GM12878 (cell line): ENCODE results near the gene DET1. TPM values are rescaled to one million over a fixed set of nuclear protein-coding genes. Genes with fewer than 3 reads are reported as not detected.

Experiments
- ATAC-seq: fragments of 200-7000 bp; cut with Tn5 transposase; 3 replicates; pipeline ENCODE4 v1.9.1; 2020; ENCODE audit warnings: mild to moderate bottlenecking, moderate library complexity
- BruUV-seq: library from RNA; stranded (reverse); fragments of 400-500 nt; replicated peaks from 2 replicates; lab custom pipeline; 2021; lab: Mats Ljungman, UMichigan
- CTCF ChIA-PET: fragments of 300-600 bp; sonication (Branson Sonifier 250); formaldehyde crosslinking; extraction: SDS; loops from one replicate; lab custom pipeline; 2021; ENCODE audit warnings: inconsistent platforms; lab: Yijun Ruan, JAX
- POLR2A ChIA-PET: fragments of 350-600 bp; formaldehyde crosslinking; extraction: SDS; loops from one replicate; lab custom pipeline; 2021; ENCODE audit warnings: inconsistent platforms; lab: Charles Lee
- RAD21 ChIA-PET: fragments of 300-600 bp; sonication (Branson Sonifier 250); formaldehyde crosslinking; loops from one replicate; lab custom pipeline; 2023; ENCODE audit warnings: antibody characterized with exemption; ENCODE audit not compliant: unreplicated experiment; lab: Charles Lee
- SMC1A ChIA-PET: fragments of 300-600 bp; sonication (Branson Sonifier 250); formaldehyde crosslinking; loops from one replicate; lab custom pipeline; 2023; ENCODE audit not compliant: unreplicated experiment, uncharacterized antibody; lab: Charles Lee
- DNase-seq: peaks from one replicate; pipeline ENCODE4 v3.0.0-alpha.2; 2011; ENCODE audit warnings: low read depth, low spot score
- FAIRE-seq: peaks from 3 replicates; lab custom pipeline; 2011; peaks lifted over from hg19 to GRCh38; lab: Jason Lieb, UNC
- H2AFZ ChIP-seq: 2 replicates; pipeline ENCODE4 v1.6.0; 2011; ENCODE audit warnings: low read depth, low read length, control low read depth; ENCODE audit not compliant: control insufficient read depth
- H3K27ac ChIP-seq: 2 replicates; pipeline ENCODE4 v1.5.1; 2011; ENCODE audit warnings: control low read depth; ENCODE audit not compliant: control insufficient read depth, insufficient read depth
- H3K27me3 ChIP-seq, 2 experiments: replicated peaks in 1 of 2; 2 replicates each; pipeline versions ENCODE4 v1.6.0 to v1.6.1; 2011; ENCODE audit warnings: low read length in 1 of 2; ENCODE audit not compliant: control insufficient read depth in 2 of 2, insufficient read depth in 2 of 2
- H3K36me3 ChIP-seq, 2 experiments: 2 replicates each; pipeline ENCODE4 v1.5.1; 2011; ENCODE audit warnings: low read length in 1 of 2; ENCODE audit not compliant: control insufficient read depth in 2 of 2, insufficient read depth in 2 of 2
- H3K4me1 ChIP-seq: 2 replicates; pipeline ENCODE4 v1.6.1; 2011; ENCODE audit warnings: mild to moderate bottlenecking, low read length, moderate library complexity, mixed read lengths; ENCODE audit not compliant: control insufficient read depth, insufficient read depth
- H3K4me2 ChIP-seq: 2 replicates; pipeline ENCODE4 v1.6.0; 2011; ENCODE audit warnings: control low read depth; ENCODE audit not compliant: control insufficient read depth, insufficient read depth
- H3K4me3 ChIP-seq: fragments of 200-600 bp; sonication (generic); 2 replicates; pipeline ENCODE4 v1.5.1; 2016
- H3K79me2 ChIP-seq: 2 replicates; pipeline ENCODE4 v1.6.0; 2011; ENCODE audit warnings: low read length; ENCODE audit not compliant: control insufficient read depth, insufficient read depth
- H3K9ac ChIP-seq: 2 replicates; pipeline ENCODE4 v1.8.0; 2011; ENCODE audit warnings: low read length, control low read depth, mixed read lengths; ENCODE audit not compliant: control insufficient read depth, insufficient read depth
- H3K9me3 ChIP-seq: replicated peaks from 3 replicates; pipeline ENCODE4 v1.5.1; 2011; ENCODE audit warnings: mild to moderate bottlenecking, low read length; ENCODE audit not compliant: control insufficient read depth, insufficient read depth
- H4K20me1 ChIP-seq: 2 replicates; pipeline ENCODE4 v1.6.0; 2011; ENCODE audit not compliant: control insufficient read depth, insufficient read depth
- CBX5 ChIP-seq: sonication (generic); IDR thresholded peaks from 2 replicates; pipeline ENCODE4 v1.6.1; 2016; ENCODE audit warnings: low read depth, moderate library complexity, mild to moderate bottlenecking, inconsistent platforms
- FOXM1 ChIP-seq: IDR thresholded peaks from 2 replicates; pipeline ENCODE4 v1.6.1; 2012; ENCODE audit warnings: low read depth, mild to moderate bottlenecking, inconsistent platforms, low read length, moderate library complexity
- MEF2B ChIP-seq: fragments of 450-650 bp; IDR thresholded peaks from 2 replicates; pipeline ENCODE4 v1.6.1; 2018; ENCODE audit warnings: mild to moderate bottlenecking, moderate library complexity; ENCODE audit not compliant: partially characterized antibody, poor library complexity, severe bottlenecking
- MXI1 ChIP-seq: fragments of 150-350 bp; IDR thresholded peaks from 2 replicates; pipeline ENCODE4 v1.6.1; 2011; ENCODE audit warnings: low read depth, mild to moderate bottlenecking, inconsistent platforms, low read length, improper control_type of control experiment
- RAD51 ChIP-seq: fragments of 450-650 bp; IDR thresholded peaks from 2 replicates; pipeline ENCODE4 v1.6.1; 2016; ENCODE audit warnings: moderate library complexity, mild to moderate bottlenecking, inconsistent platforms
- SPI1 ChIP-seq: IDR thresholded peaks from 2 replicates; pipeline ENCODE4 v1.6.1; 2011; ENCODE audit warnings: low read depth, mild to moderate bottlenecking, low read length, moderate library complexity, borderline replicate concordance; ENCODE audit not compliant: insufficient read depth
- STAT3 ChIP-seq: IDR thresholded peaks from 2 replicates; pipeline ENCODE4 v1.6.1; 2011; ENCODE audit warnings: low read depth, low read length, improper control_type of control experiment
- WGBS: methylation state at CpG from one replicate; pipeline ENCODE4 v1.1.6; 2016; ENCODE audit warnings: low lambda C conversion rate; ENCODE audit not compliant: insufficient replicate concordance, insufficient coverage; ENCODE audit errors: missing lambda C conversion rate; 5-methylcytosine and 5-hydroxymethylcytosine counted together
- in situ Hi-C: fragments of 300-500 bp; cut with MboI; formaldehyde crosslinking; loops from 9 replicates; pipeline ENCODE4 v1.14.3; 2018; ENCODE audit warnings: mixed read lengths
- intact Hi-C: fragments of 100-400 bp; cut with micrococcal nuclease; formaldehyde crosslinking; loops from one replicate; pipeline ENCODE4 v1.14.2; 2022; ENCODE audit not compliant: unreplicated experiment
- polyA plus RNA-seq, 11 experiments: library from polyadenylated mRNA; depleted of rRNA in 4 of 11; unstranded in 6 of 11; stranded (reverse) in 5 of 11; fragments of >200 nt; fragmentation: Nextera tagmentation in 4 of 11; fragmentation: Illumina TruSeq in 1 of 11; extraction: Ambion mirVana in 4 of 11; extraction: Trizol in 1 of 11; gene quantifications; 1 replicate in 1 of 11; 2 replicates in 10 of 11; pipeline versions ENCODE4 v1.2.1 to v1.2.3, GENCODE V29; 2011 to 2016; ENCODE audit warnings: inconsistent platforms in 2 of 11, missing spikeins in 2 of 11, low read depth in 1 of 11
- total RNA-seq, 4 experiments: library from RNA; depleted of rRNA in 3 of 4; stranded (reverse); fragments of >200 nt in 3 of 4; fragmentation: Illumina TruSeq in 1 of 4; extraction: Trizol in 1 of 4; gene quantifications; 2 replicates each; pipeline versions ENCODE4 v1.2.1 to v1.2.3, GENCODE V29; 2013 to 2021
- TF ChIP-seq, protein P1 (sequence below): fragments of 450-650 bp; IDR thresholded peaks from 2 replicates; pipeline ENCODE4 v1.6.1; 2017; ENCODE audit warnings: mild to moderate bottlenecking, low read depth, inconsistent platforms; ENCODE audit not compliant: poor library complexity, severe bottlenecking
- TF ChIP-seq, protein P2 (sequence below): IDR thresholded peaks from 2 replicates; pipeline ENCODE4 v1.6.1; 2011; ENCODE audit warnings: low read depth, mild to moderate bottlenecking, low read length, moderate library complexity, borderline replicate concordance; ENCODE audit errors: extremely low read depth
- TF ChIP-seq, protein P3 (sequence below): fragments of 450-650 bp; IDR thresholded peaks from 2 replicates; pipeline ENCODE4 v1.6.1; 2017; ENCODE audit warnings: low read depth, mild to moderate bottlenecking, moderate library complexity

Gene DET1
- total and polyA plus RNA-seq, 10 of the 15 experiments (the other 5 are each of a cell fraction or from before 2014, with no cell fraction given): 0.16 to 2.7 (median 1.4) TPM

DNA sequence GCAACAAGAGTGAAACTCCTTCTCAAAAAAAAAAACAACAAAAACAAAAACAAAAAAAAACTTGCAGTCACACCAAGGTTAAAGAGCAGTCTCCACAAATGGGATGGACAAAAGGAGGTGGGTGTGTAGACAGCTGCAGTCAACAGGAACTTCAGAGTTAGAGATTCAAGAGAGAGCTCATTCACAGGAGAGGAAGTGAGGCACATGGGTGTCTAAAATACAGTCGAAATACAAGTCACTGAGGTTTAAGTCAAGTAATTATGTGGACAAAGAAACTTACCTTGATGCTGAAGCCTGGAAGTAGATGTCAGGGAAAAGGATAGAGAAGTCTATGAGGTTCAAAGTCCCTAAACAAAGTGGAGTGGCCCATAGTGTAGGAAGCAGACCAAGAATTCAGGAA is 64.2 kb downstream of the DET1 start:
- no peak for ATAC-seq
- 6% methylated on average over 1 of the region's 1 CpG for WGBS
- no peaks in the 10 kb centered on the region for H4K20me1 ChIP-seq
- intact Hi-C loops (no loop called here), in situ Hi-C loops (no loop called here)
- ChIA-PET SMC1A (no interaction called here), CTCF (no interaction called here), RAD21 (no interaction called here), POLR2A (interaction anchor here (1.0 kb wide), 1 partner anchor 15 kb away, joined by 4 read pairs; the partner anchor contains the start of gene MRPS11)
- DNase-seq: no peak
- H3K36me3 ChIP-seq: peaks cover 3 to 6% of the 10 kb centered on the region in 2 experiments; a peak in 3 of 4 replicates
- FAIRE-seq: no peak
- BruUV-seq: no TSS peak
- no peak overlapping the region for H2AFZ ChIP-seq
- no peaks in the 10 kb centered on the region for H3K79me2 ChIP-seq
- H3K9me3 ChIP-seq: no peaks in the 10 kb centered on the region
- no peak overlapping the region for H3K9ac ChIP-seq
- H3K4me3 ChIP-seq: no peak overlapping the region
- no peaks in the 10 kb centered on the region for H3K4me1 ChIP-seq
- no peak overlapping the region for H3K4me2 ChIP-seq
- no peak overlapping the region for H3K27ac ChIP-seq
- peak; percentile 13; the same call in 1 of the 2 replicates for TF ChIP-seq SPI1
- TF ChIP-seq MEF2B: no peak
- TF ChIP-seq, all 136 proteins: peak for 1
- H3K27me3 ChIP-seq: no peaks in the 10 kb centered on the region

DNA sequence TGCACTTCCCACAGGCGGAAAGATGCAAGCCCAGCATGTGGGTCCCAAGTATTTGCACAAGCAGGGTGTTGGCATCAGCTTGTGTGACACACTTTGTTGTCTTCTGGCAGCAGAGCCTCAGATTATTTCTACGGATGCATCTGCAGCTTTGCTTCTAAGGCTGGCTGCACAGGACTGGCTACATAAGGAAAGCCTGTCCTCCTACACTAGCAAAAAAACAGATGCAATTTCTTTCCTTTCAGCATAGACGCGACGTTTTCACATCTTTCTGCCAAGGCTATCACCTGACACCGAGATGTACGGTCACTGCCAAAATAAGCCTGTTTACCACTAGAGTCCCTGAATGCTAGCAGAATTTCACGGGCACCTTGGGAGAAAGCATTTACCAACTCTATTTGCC is 65.5 kb downstream of the DET1 start:
- no peak overlapping the region for H3K9ac ChIP-seq
- H3K4me3 ChIP-seq: no peak overlapping the region
- FAIRE-seq (no peak), DNase-seq (no peak), ATAC-seq (no peak)
- H3K27me3 ChIP-seq: no peaks in the 10 kb centered on the region
- no peaks in the 10 kb centered on the region for H3K79me2 ChIP-seq
- no peaks in the 10 kb centered on the region for H3K4me1 ChIP-seq
- H3K27ac ChIP-seq: no peak overlapping the region
- H3K36me3 ChIP-seq: peaks cover 7 to 9% of the 10 kb centered on the region in 2 experiments
- H3K4me2 ChIP-seq: no peak overlapping the region
- WGBS: 97% methylated on average over 8 of the region's 8 CpGs
- ChIA-PET SMC1A (no interaction called here), CTCF (no interaction called here), RAD21 (no interaction called here), POLR2A (no interaction called here)
- no peaks in the 10 kb centered on the region for H3K9me3 ChIP-seq
- intact Hi-C loops (no loop called here), in situ Hi-C loops (no loop called here)
- no peak overlapping the region for H2AFZ ChIP-seq
- no TSS peak for BruUV-seq
- no peaks in the 10 kb centered on the region for H4K20me1 ChIP-seq
- TF ChIP-seq RAD51: no peak
- TF ChIP-seq, protein P1, sequence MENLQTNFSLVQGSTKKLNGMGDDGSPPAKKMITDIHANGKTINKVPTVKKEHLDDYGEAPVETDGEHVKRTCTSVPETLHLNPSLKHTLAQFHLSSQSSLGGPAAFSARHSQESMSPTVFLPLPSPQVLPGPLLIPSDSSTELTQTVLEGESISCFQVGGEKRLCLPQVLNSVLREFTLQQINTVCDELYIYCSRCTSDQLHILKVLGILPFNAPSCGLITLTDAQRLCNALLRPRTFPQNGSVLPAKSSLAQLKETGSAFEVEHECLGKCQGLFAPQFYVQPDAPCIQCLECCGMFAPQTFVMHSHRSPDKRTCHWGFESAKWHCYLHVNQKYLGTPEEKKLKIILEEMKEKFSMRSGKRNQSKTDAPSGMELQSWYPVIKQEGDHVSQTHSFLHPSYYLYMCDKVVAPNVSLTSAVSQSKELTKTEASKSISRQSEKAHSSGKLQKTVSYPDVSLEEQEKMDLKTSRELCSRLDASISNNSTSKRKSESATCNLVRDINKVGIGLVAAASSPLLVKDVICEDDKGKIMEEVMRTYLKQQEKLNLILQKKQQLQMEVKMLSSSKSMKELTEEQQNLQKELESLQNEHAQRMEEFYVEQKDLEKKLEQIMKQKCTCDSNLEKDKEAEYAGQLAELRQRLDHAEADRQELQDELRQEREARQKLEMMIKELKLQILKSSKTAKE: no peak
- TF ChIP-seq, protein P2, sequence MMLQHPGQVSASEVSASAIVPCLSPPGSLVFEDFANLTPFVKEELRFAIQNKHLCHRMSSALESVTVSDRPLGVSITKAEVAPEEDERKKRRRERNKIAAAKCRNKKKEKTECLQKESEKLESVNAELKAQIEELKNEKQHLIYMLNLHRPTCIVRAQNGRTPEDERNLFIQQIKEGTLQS: no peak
- TF ChIP-seq CBX5: no peak
- no peak for TF ChIP-seq FOXM1
- TF ChIP-seq STAT3: no peak
- no peak for TF ChIP-seq MXI1
- TF ChIP-seq, protein P3, sequence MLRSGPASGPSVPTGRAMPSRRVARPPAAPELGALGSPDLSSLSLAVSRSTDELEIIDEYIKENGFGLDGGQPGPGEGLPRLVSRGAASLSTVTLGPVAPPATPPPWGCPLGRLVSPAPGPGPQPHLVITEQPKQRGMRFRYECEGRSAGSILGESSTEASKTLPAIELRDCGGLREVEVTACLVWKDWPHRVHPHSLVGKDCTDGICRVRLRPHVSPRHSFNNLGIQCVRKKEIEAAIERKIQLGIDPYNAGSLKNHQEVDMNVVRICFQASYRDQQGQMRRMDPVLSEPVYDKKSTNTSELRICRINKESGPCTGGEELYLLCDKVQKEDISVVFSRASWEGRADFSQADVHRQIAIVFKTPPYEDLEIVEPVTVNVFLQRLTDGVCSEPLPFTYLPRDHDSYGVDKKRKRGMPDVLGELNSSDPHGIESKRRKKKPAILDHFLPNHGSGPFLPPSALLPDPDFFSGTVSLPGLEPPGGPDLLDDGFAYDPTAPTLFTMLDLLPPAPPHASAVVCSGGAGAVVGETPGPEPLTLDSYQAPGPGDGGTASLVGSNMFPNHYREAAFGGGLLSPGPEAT: no peak
